GM12878 (cell line): ENCODE data around the gene SHMT2. TPM values are rescaled to one million over a fixed set of nuclear protein-coding genes. Genes with fewer than 3 reads are reported as not detected.
A peak's percentile ranks its signal among the peaks of the same experiment; 100 is the strongest.

Source experiments
- ATAC-seq: fragments of 200-7000 bp; cut with Tn5 transposase; 3 replicates; pipeline ENCODE4 v1.9.1; 2020; ENCODE audit warnings: mild to moderate bottlenecking, moderate library complexity
- BruUV-seq: library from RNA; stranded (reverse); fragments of 400-500 nt; replicated peaks from 2 replicates; lab custom pipeline; 2021; lab: Mats Ljungman, UMichigan
- CTCF ChIA-PET: fragments of 300-600 bp; sonication (Branson Sonifier 250); formaldehyde crosslinking; extraction: SDS; loops from one replicate; lab custom pipeline; 2021; ENCODE audit warnings: inconsistent platforms; lab: Yijun Ruan, JAX
- POLR2A ChIA-PET: fragments of 350-600 bp; formaldehyde crosslinking; extraction: SDS; loops from one replicate; lab custom pipeline; 2021; ENCODE audit warnings: inconsistent platforms; lab: Charles Lee
- RAD21 ChIA-PET: fragments of 300-600 bp; sonication (Branson Sonifier 250); formaldehyde crosslinking; loops from one replicate; lab custom pipeline; 2023; ENCODE audit warnings: antibody characterized with exemption; ENCODE audit not compliant: unreplicated experiment; lab: Charles Lee
- SMC1A ChIA-PET: fragments of 300-600 bp; sonication (Branson Sonifier 250); formaldehyde crosslinking; loops from one replicate; lab custom pipeline; 2023; ENCODE audit not compliant: unreplicated experiment, uncharacterized antibody; lab: Charles Lee
- DNase-seq: peaks from one replicate; pipeline ENCODE4 v3.0.0-alpha.2; 2011; ENCODE audit warnings: low read depth, low spot score
- FAIRE-seq: peaks from 3 replicates; lab custom pipeline; 2011; peaks lifted over from hg19 to GRCh38; lab: Jason Lieb, UNC
- H2AFZ ChIP-seq: 2 replicates; pipeline ENCODE4 v1.6.0; 2011; ENCODE audit warnings: low read depth, low read length, control low read depth; ENCODE audit not compliant: control insufficient read depth
- H3K27ac ChIP-seq: 2 replicates; pipeline ENCODE4 v1.5.1; 2011; ENCODE audit warnings: control low read depth; ENCODE audit not compliant: control insufficient read depth, insufficient read depth
- H3K27me3 ChIP-seq, 2 experiments: replicated peaks in 1 of 2; 2 replicates each; pipeline versions ENCODE4 v1.6.0 to v1.6.1; 2011; ENCODE audit warnings: low read length in 1 of 2; ENCODE audit not compliant: control insufficient read depth in 2 of 2, insufficient read depth in 2 of 2
- H3K36me3 ChIP-seq, 2 experiments: 2 replicates each; pipeline ENCODE4 v1.5.1; 2011; ENCODE audit warnings: low read length in 1 of 2; ENCODE audit not compliant: control insufficient read depth in 2 of 2, insufficient read depth in 2 of 2
- H3K4me1 ChIP-seq: 2 replicates; pipeline ENCODE4 v1.6.1; 2011; ENCODE audit warnings: mild to moderate bottlenecking, low read length, moderate library complexity, mixed read lengths; ENCODE audit not compliant: control insufficient read depth, insufficient read depth
- H3K4me2 ChIP-seq: 2 replicates; pipeline ENCODE4 v1.6.0; 2011; ENCODE audit warnings: control low read depth; ENCODE audit not compliant: control insufficient read depth, insufficient read depth
- H3K4me3 ChIP-seq: fragments of 200-600 bp; sonication (generic); 2 replicates; pipeline ENCODE4 v1.5.1; 2016
- H3K79me2 ChIP-seq: 2 replicates; pipeline ENCODE4 v1.6.0; 2011; ENCODE audit warnings: low read length; ENCODE audit not compliant: control insufficient read depth, insufficient read depth
- H3K9ac ChIP-seq: 2 replicates; pipeline ENCODE4 v1.8.0; 2011; ENCODE audit warnings: low read length, control low read depth, mixed read lengths; ENCODE audit not compliant: control insufficient read depth, insufficient read depth
- H3K9me3 ChIP-seq: replicated peaks from 3 replicates; pipeline ENCODE4 v1.5.1; 2011; ENCODE audit warnings: mild to moderate bottlenecking, low read length; ENCODE audit not compliant: control insufficient read depth, insufficient read depth
- H4K20me1 ChIP-seq: 2 replicates; pipeline ENCODE4 v1.6.0; 2011; ENCODE audit not compliant: control insufficient read depth, insufficient read depth
- EED ChIP-seq: sonication (generic); IDR thresholded peaks from 2 replicates; pipeline ENCODE4 v1.6.1; 2016; ENCODE audit warnings: antibody characterized with exemption, low read depth
- MTA2 ChIP-seq: fragments of 450-650 bp; IDR thresholded peaks from 2 replicates; pipeline ENCODE4 v1.6.1; 2016; ENCODE audit warnings: low read depth, mild to moderate bottlenecking, moderate library complexity
- NR2F1 ChIP-seq: fragments of 450-650 bp; conservative IDR thresholded peaks from 2 replicates; pipeline ENCODE4 v1.6.1; 2017; ENCODE audit warnings: mild to moderate bottlenecking
- RB1 ChIP-seq: fragments of 450-650 bp; formaldehyde crosslinking; IDR thresholded peaks from 2 replicates; pipeline ENCODE4 v1.6.1; 2017; ENCODE audit warnings: mild to moderate bottlenecking, borderline replicate concordance
- SREBF1 ChIP-seq: IDR thresholded peaks from 2 replicates; pipeline ENCODE4 v1.6.1; 2012; ENCODE audit warnings: mild to moderate bottlenecking, low read length
- SREBF2 ChIP-seq: IDR thresholded peaks from 2 replicates; pipeline ENCODE4 v1.6.1; 2012; ENCODE audit warnings: mild to moderate bottlenecking, low read length
- SUPT20H ChIP-seq: IDR thresholded peaks from 2 replicates; pipeline ENCODE4 v1.6.1; 2011; ENCODE audit warnings: low read depth, mild to moderate bottlenecking, low read length, moderate library complexity, borderline replicate concordance; ENCODE audit not compliant: control insufficient read depth
- TARDBP ChIP-seq: IDR thresholded peaks from 2 replicates; pipeline ENCODE4 v1.6.1; 2016; ENCODE audit warnings: borderline replicate concordance
- ZNF207 ChIP-seq: fragments of 450-650 bp; IDR thresholded peaks from 2 replicates; pipeline ENCODE4 v1.6.1; 2014; ENCODE audit warnings: antibody characterized with exemption, mild to moderate bottlenecking, borderline replicate concordance
- ZNF384 ChIP-seq: IDR thresholded peaks from 2 replicates; pipeline ENCODE4 v1.6.1; 2012; ENCODE audit warnings: low read depth, mild to moderate bottlenecking, low read length, improper control_type of control experiment, borderline replicate concordance
- ZZZ3 ChIP-seq: IDR thresholded peaks from 2 replicates; pipeline ENCODE4 v1.6.1; 2011; ENCODE audit warnings: low read depth; ENCODE audit not compliant: control insufficient read depth, insufficient read length
- WGBS: methylation state at CpG from one replicate; pipeline ENCODE4 v1.1.6; 2016; ENCODE audit warnings: low lambda C conversion rate; ENCODE audit not compliant: insufficient replicate concordance, insufficient coverage; ENCODE audit errors: missing lambda C conversion rate; 5-methylcytosine and 5-hydroxymethylcytosine counted together
- in situ Hi-C: fragments of 300-500 bp; cut with MboI; formaldehyde crosslinking; loops from 9 replicates; pipeline ENCODE4 v1.14.3; 2018; ENCODE audit warnings: mixed read lengths
- intact Hi-C: fragments of 100-400 bp; cut with micrococcal nuclease; formaldehyde crosslinking; loops from one replicate; pipeline ENCODE4 v1.14.2; 2022; ENCODE audit not compliant: unreplicated experiment
- polyA plus RNA-seq, 11 experiments: library from polyadenylated mRNA; depleted of rRNA in 4 of 11; unstranded in 6 of 11; stranded (reverse) in 5 of 11; fragments of >200 nt; fragmentation: Nextera tagmentation in 4 of 11; fragmentation: Illumina TruSeq in 1 of 11; extraction: Ambion mirVana in 4 of 11; extraction: Trizol in 1 of 11; gene quantifications; 1 replicate in 1 of 11; 2 replicates in 10 of 11; pipeline versions ENCODE4 v1.2.1 to v1.2.3, GENCODE V29; 2011 to 2016; ENCODE audit warnings: inconsistent platforms in 2 of 11, missing spikeins in 2 of 11, low read depth in 1 of 11
- total RNA-seq, 4 experiments: library from RNA; depleted of rRNA in 3 of 4; stranded (reverse); fragments of >200 nt in 3 of 4; fragmentation: Illumina TruSeq in 1 of 4; extraction: Trizol in 1 of 4; gene quantifications; 2 replicates each; pipeline versions ENCODE4 v1.2.1 to v1.2.3, GENCODE V29; 2013 to 2021
- TF ChIP-seq, protein P1 (sequence below): IDR thresholded peaks from 2 replicates; pipeline ENCODE4 v1.6.1; 2011; ENCODE audit warnings: mild to moderate bottlenecking, low read depth, low read length, moderate library complexity; ENCODE audit not compliant: insufficient replicate concordance
- TF ChIP-seq, protein P2 (sequence below): IDR thresholded peaks from 2 replicates; pipeline ENCODE4 v1.6.1; 2012; ENCODE audit warnings: low read length, inconsistent platforms
- TF ChIP-seq, protein P3 (sequence below): fragments of 450-650 bp; IDR thresholded peaks from 2 replicates; pipeline ENCODE4 v1.6.1; 2017; ENCODE audit warnings: mild to moderate bottlenecking, low read depth, inconsistent platforms; ENCODE audit not compliant: poor library complexity, severe bottlenecking
- TF ChIP-seq, protein P4 (sequence below): fragments of 450-650 bp; IDR thresholded peaks from 2 replicates; pipeline ENCODE4 v1.6.1; 2016; ENCODE audit warnings: mild to moderate bottlenecking

SHMT2 gene
- total and polyA plus RNA-seq, 10 of the 15 experiments (the other 5 are each of a cell fraction or from before 2014, with no cell fraction given), result 57.0 to 292 (median 186) TPM

DNA sequence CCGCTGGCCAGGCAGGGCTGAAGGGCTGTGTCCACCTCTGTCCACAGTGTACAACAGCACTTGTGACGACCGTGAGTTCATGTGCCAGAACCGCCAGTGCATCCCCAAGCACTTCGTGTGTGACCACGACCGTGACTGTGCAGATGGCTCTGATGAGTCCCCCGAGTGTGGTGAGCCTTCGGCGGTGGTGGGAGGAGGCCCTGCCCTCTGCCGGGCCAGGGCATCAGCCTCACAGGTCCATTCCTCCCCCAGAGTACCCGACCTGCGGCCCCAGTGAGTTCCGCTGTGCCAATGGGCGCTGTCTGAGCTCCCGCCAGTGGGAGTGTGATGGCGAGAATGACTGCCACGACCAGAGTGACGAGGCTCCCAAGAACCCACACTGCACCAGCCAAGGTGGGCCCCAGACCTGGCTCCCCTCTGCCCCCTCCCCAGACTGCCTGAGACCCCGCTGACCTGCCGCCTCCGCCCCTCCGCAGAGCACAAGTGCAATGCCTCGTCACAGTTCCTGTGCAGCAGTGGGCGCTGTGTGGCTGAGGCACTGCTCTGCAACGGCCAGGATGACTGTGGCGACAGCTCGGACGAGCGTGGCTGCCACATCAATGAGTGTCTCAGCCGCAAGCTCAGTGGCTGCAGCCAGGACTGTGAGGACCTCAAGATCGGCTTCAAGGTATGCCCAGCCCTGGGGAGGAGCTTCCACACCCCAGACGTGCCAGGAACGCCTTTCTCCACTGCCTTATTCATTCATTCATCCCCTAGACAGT lies 33.7 kb upstream of the SHMT2 start:
- Histone ChIP-seq H3K79me2 (no peaks in the 10 kb centered on the region), H3K9ac (no peak overlapping the region), H2AFZ (no peak overlapping the region), H3K27me3 (no peaks in the 10 kb centered on the region), H3K4me3 (no peak overlapping the region), H3K9me3 (no peaks in the 10 kb centered on the region), H3K27ac (no peak overlapping the region), H3K36me3 (no peaks in the 10 kb centered on the region; a peak in 1 of 4 replicates), H3K4me2 (no peak overlapping the region), H4K20me1 (no peaks in the 10 kb centered on the region), H3K4me1 (no peaks in the 10 kb centered on the region)
- RAD21 ChIA-PET, result no interaction called here
- 25% methylated on average over 32 of the region's 34 CpGs for WGBS
- SMC1A ChIA-PET, result no interaction called here
- BruUV-seq, result no TSS peak
- ATAC-seq, result peak; percentile 62
- in situ Hi-C loops (no loop called here), intact Hi-C loops (no loop called here)
- no peak for FAIRE-seq
- no peak for DNase-seq
- CTCF ChIA-PET, result interaction anchor here (1.1 to 1.5 kb wide), 2 partner anchors 10 to 12 kb away, joined by 3 to 4 read pairs; no protein-coding TSS in a partner anchor
- POLR2A ChIA-PET, result no interaction called here
- TF ChIP-seq ZNF384 (no peak), SREBF1 (no peak), SREBF2 (no peak), SUPT20H (no peak), TARDBP (no peak), NR2F1 (no peak), EED (no peak), ZZZ3 (no peak), ZNF207 (no peak), MTA2 (no peak), RB1 (no peak)
- TF ChIP-seq, protein P1, sequence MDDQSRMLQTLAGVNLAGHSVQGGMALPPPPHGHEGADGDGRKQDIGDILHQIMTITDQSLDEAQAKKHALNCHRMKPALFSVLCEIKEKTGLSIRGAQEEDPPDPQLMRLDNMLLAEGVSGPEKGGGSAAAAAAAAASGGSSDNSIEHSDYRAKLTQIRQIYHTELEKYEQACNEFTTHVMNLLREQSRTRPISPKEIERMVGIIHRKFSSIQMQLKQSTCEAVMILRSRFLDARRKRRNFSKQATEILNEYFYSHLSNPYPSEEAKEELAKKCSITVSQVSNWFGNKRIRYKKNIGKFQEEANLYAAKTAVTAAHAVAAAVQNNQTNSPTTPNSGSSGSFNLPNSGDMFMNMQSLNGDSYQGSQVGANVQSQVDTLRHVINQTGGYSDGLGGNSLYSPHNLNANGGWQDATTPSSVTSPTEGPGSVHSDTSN, result no peak
- TF ChIP-seq, protein P2, sequence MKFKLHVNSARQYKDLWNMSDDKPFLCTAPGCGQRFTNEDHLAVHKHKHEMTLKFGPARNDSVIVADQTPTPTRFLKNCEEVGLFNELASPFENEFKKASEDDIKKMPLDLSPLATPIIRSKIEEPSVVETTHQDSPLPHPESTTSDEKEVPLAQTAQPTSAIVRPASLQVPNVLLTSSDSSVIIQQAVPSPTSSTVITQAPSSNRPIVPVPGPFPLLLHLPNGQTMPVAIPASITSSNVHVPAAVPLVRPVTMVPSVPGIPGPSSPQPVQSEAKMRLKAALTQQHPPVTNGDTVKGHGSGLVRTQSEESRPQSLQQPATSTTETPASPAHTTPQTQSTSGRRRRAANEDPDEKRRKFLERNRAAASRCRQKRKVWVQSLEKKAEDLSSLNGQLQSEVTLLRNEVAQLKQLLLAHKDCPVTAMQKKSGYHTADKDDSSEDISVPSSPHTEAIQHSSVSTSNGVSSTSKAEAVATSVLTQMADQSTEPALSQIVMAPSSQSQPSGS, result no peak
- TF ChIP-seq, protein P3, sequence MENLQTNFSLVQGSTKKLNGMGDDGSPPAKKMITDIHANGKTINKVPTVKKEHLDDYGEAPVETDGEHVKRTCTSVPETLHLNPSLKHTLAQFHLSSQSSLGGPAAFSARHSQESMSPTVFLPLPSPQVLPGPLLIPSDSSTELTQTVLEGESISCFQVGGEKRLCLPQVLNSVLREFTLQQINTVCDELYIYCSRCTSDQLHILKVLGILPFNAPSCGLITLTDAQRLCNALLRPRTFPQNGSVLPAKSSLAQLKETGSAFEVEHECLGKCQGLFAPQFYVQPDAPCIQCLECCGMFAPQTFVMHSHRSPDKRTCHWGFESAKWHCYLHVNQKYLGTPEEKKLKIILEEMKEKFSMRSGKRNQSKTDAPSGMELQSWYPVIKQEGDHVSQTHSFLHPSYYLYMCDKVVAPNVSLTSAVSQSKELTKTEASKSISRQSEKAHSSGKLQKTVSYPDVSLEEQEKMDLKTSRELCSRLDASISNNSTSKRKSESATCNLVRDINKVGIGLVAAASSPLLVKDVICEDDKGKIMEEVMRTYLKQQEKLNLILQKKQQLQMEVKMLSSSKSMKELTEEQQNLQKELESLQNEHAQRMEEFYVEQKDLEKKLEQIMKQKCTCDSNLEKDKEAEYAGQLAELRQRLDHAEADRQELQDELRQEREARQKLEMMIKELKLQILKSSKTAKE, result no peak
- TF ChIP-seq, protein P4, sequence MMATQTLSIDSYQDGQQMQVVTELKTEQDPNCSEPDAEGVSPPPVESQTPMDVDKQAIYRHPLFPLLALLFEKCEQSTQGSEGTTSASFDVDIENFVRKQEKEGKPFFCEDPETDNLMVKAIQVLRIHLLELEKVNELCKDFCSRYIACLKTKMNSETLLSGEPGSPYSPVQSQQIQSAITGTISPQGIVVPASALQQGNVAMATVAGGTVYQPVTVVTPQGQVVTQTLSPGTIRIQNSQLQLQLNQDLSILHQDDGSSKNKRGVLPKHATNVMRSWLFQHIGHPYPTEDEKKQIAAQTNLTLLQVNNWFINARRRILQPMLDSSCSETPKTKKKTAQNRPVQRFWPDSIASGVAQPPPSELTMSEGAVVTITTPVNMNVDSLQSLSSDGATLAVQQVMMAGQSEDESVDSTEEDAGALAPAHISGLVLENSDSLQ, result no peak
